Progenitor cell of endocrine pancreas (in vitro differentiated cells): Measurements from ENCODE around the gene DNMT3A. TPM values are rescaled to one million over a fixed set of nuclear protein-coding genes. Genes with fewer than 3 reads are reported as not detected.

Source experiments
- DNase-seq: peaks from one replicate; pipeline ENCODE4 v3.0.0; 2021; ENCODE audit warnings: low spot score; ENCODE audit not compliant: unreplicated experiment
- H3K27ac Mint-ChIP-seq: 2 replicates; pipeline ENCODE4 v1.8.0; 2021; ENCODE audit warnings: mild to moderate bottlenecking, moderate library complexity, mixed read lengths
- H3K27me3 Mint-ChIP-seq: 2 replicates; pipeline ENCODE4 v1.8.0; 2021; ENCODE audit warnings: mixed read lengths
- H3K36me3 Mint-ChIP-seq: 2 replicates; pipeline ENCODE4 v1.8.0; 2022; ENCODE audit warnings: mixed read lengths; ENCODE audit not compliant: insufficient read depth
- H3K4me1 Mint-ChIP-seq: 2 replicates; pipeline ENCODE4 v1.8.0; 2021; ENCODE audit warnings: low read depth, mixed read lengths
- H3K4me3 Mint-ChIP-seq: 2 replicates; pipeline ENCODE4 v1.8.0; 2021; ENCODE audit warnings: low read depth, mild to moderate bottlenecking, moderate library complexity, mixed read lengths
- H3K9me3 Mint-ChIP-seq: 2 replicates; pipeline ENCODE4 v1.8.0; 2021; ENCODE audit warnings: low read depth, mixed read lengths
- total RNA-seq: library from RNA; stranded (reverse); gene quantifications from 2 replicates; pipeline ENCODE4 v1.2.1, GENCODE V29; 2021
- TF ChIP-seq, protein P1 (sequence below): fragments of 200-600 bp; sonication (generic); IDR thresholded peaks from one replicate; pipeline ENCODE4 v1.5.0; 2021; ENCODE audit warnings: antibody characterized with exemption, mild to moderate bottlenecking; ENCODE audit not compliant: unreplicated experiment

Gene DNMT3A
- total RNA-seq, 1 donor from 2014 or later = 168 TPM

DNA sequence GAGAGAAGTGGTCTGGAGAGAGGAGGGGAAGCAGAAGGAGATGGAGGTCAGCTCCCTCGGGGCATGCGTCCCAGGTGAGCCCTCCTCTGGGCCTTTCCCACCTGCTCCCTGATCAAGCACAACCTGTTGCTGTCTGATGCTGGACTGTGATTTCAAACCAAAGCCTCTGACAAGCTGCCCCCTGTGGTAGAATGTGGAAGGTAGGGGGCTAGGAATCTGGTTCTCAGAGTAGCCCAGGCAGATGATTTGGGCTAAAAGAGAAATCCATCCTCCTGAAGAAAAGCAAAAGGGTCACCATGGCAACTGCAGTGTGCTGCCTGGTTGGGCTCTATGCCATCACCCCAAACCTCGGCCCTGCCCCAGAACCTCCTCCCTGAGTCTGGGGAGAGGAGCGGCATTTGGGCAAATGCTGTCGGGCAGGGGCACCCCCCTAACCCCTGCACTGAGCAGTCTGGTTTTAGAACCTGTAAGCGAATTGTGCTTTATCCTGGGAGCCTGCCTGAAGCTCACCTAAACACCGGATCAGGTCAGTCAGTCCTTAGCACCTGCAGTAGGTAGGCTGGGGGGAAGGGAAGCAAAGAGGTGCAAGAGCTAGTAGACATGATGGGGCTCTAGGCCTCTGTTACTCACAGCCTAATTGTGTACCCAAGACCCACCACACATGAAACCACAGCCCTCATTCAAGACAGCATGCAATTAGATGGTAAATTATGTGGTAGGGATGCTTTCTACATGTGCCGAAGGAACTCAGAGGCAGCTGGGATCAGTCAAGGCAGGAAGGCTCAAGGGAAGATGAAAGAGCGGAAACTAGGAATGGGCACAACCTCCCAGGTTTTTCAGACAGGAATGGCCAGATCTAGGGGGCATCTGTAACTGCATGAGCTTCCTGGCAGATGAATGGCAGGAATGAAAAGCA, 83.5 kb downstream of the DNMT3A start:
- Mint-ChIP-seq H3K9me3 (no peaks in the 10 kb centered on the region), H3K4me1 (peaks cover 14% of the 10 kb centered on the region), H3K36me3 (peaks cover 14% of the 10 kb centered on the region), H3K4me3 (no peak overlapping the region), H3K27me3 (peaks cover 3% of the 10 kb centered on the region), H3K27ac (no peak overlapping the region)
- no peak for DNase-seq
- TF ChIP-seq, protein P1, sequence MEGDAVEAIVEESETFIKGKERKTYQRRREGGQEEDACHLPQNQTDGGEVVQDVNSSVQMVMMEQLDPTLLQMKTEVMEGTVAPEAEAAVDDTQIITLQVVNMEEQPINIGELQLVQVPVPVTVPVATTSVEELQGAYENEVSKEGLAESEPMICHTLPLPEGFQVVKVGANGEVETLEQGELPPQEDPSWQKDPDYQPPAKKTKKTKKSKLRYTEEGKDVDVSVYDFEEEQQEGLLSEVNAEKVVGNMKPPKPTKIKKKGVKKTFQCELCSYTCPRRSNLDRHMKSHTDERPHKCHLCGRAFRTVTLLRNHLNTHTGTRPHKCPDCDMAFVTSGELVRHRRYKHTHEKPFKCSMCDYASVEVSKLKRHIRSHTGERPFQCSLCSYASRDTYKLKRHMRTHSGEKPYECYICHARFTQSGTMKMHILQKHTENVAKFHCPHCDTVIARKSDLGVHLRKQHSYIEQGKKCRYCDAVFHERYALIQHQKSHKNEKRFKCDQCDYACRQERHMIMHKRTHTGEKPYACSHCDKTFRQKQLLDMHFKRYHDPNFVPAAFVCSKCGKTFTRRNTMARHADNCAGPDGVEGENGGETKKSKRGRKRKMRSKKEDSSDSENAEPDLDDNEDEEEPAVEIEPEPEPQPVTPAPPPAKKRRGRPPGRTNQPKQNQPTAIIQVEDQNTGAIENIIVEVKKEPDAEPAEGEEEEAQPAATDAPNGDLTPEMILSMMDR = peak; percentile 17

DNA sequence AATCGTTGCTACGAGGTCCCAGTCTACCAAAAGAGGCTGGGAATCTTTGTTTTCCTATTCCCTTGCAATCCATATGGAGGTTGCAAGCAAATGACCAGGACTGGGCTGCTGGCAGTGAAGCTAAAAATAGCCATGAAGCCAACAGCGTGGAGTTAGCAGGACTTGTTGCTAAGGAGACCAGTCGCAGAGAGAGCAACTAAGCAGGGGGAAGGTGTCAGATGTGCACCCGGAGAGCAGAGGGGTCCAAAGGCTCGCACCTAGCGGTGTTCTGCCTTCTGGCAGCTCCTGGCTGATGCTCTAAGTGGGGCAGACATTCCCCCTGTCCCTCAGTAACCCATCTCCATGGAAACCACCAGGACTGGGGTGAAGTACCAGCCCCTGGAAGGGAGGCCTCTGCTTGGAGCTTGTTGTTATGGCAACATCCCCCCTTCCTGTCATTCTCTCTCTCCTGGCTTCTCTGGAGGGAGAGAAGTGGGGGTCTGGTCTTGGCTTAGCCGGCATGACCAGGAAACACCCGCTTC, 84.6 kb downstream of the DNMT3A start:
- H3K27me3 Mint-ChIP-seq = peaks cover 3% of the 10 kb centered on the region
- TF ChIP-seq, protein P1 = no peak
- peaks cover 20% of the 10 kb centered on the region for H3K4me1 Mint-ChIP-seq
- no peak overlapping the region for H3K4me3 Mint-ChIP-seq
- H3K27ac Mint-ChIP-seq = no peak overlapping the region
- peaks cover 14% of the 10 kb centered on the region for H3K36me3 Mint-ChIP-seq
- H3K9me3 Mint-ChIP-seq = no peaks in the 10 kb centered on the region
- DNase-seq = no peak

DNA sequence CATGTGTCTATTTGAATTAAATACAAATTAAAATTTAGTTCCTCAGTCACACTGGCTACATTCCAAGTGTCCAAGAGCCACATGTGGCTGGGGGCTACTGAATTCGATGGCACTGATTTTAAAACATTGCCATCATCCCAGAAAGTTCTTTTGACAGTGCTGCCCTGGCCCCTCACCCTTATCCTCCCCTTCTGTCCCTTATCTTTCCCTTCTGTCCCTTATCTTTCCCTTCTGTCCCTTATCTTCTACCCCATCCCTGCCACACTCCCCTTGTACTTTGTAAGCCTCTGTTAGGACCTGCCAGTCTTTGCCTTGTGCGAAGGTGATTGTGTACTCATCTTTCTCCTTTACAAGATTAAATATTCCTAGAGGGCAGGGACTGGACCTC, 85.2 kb downstream of the DNMT3A start:
- H3K4me1 Mint-ChIP-seq = peaks cover 20% of the 10 kb centered on the region

DNA sequence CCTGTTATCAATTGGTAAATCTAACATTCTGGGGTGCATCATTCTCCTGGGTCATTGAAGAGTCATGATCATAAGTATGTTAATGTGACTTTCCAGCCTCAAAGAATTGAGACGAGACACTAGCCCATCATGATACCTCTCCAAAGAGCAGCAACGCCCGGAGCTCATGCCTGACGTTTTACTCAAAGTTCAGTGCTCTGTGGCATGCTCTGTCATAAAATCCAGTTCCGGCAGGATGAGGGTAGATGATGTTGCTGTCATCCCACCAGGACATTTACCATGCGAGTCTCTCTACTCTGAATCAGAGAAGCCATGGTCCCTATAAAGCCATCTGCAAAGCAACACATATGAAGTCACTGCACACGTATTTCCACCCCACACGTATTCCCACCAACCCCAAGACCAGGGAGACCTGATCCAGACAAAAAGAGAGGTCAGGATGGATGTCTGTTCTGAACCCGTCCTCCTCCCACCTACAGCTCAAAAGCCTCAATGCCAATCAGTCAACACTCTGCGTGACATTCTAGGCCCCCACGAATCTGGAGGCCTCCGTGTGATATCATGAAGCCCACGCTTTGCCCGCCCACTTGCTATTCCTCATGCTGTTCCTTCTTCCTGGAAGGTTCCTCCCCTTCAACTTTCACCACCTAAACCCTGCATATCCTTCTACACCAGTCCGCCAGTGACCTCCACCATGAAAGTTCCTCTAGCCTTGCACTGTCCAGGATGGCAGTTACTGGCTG, 85.8 kb downstream of the DNMT3A start:
- no peaks in the 10 kb centered on the region for H3K9me3 Mint-ChIP-seq
- peaks cover 14% of the 10 kb centered on the region for H3K36me3 Mint-ChIP-seq
- H3K4me3 Mint-ChIP-seq = no peak overlapping the region
- peaks cover 20% of the 10 kb centered on the region for H3K4me1 Mint-ChIP-seq
- H3K27ac Mint-ChIP-seq = no peak overlapping the region
- TF ChIP-seq, protein P1 = no peak
- peaks cover 3% of the 10 kb centered on the region for H3K27me3 Mint-ChIP-seq
- DNase-seq = no peak

More for the DNA sequence above, 85.2 kb downstream of the DNMT3A start:
- Mint-ChIP-seq H3K27me3 (peaks cover 3% of the 10 kb centered on the region), H3K4me3 (no peak overlapping the region), H3K36me3 (peaks cover 14% of the 10 kb centered on the region), H3K9me3 (no peaks in the 10 kb centered on the region), H3K27ac (no peak overlapping the region)
- DNase-seq = no peak
- TF ChIP-seq, protein P1 = no peak

DNA sequence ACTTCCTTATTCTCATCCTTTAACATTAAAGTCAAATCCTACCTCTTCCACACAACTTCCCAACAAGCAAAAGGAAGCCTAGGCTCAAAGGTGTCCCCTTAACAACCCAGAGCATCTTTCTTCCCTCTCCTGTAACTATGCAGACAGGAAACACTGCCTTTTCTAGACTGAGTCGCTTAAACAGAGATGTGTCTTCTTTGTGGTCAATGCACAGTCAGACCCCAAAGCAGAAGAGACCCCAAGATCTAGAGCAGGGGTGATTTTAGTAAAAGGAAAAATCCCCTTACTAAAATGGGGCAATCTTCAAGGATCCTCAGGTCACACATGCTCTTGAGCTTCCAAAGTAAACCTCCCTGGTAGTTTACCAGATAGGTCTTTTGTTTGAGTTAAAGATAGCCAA, 86.8 kb downstream of the DNMT3A start:
- H3K4me3 Mint-ChIP-seq = no peak overlapping the region
- H3K27me3 Mint-ChIP-seq = peaks cover 3% of the 10 kb centered on the region
- peaks cover 29% of the 10 kb centered on the region for H3K4me1 Mint-ChIP-seq
- no peak for DNase-seq
- H3K9me3 Mint-ChIP-seq = no peaks in the 10 kb centered on the region
- H3K36me3 Mint-ChIP-seq = peaks cover 10% of the 10 kb centered on the region
- TF ChIP-seq, protein P1 = no peak
- no peak overlapping the region for H3K27ac Mint-ChIP-seq
